ENCODE measurements around the gene PRPF19. TPM values are rescaled to one million over a fixed set of nuclear protein-coding genes. Genes with fewer than 3 reads are reported as not detected.

The PRPF19 gene
- total and polyA plus RNA-seq, 2 of the 8 experiments (the other 6 are each of a cell fraction or from before 2014, with no cell fraction given), result 107 to 141 TPM

DNA sequence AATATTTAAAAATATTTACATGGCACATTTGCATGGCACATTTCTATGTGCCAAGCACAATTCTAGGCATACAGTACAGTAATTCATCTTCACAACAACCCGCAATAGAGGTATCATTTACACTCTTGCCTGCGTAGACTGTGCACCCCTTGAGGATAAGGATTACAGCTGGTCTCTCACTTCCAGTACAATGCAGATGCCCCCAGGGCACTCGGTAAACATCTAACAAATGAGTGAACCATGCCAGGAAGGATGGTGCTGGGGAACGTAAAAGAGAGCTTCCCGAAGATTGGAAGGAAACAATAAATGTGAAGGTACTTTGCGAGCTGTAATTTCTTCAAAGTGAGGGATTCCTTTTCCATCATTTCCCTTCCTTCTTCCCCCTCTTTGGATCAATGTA is 1.3 kb downstream of the PRPF19 start:
- H2BK120ac ChIP-seq (replicated peaks; ENCODE audit: low read depth, low read length), result no peak overlapping the region
- no peak overlapping the region for H3K23ac ChIP-seq (ENCODE audit: insufficient read length)
- H3K23me2 ChIP-seq (ENCODE audit: low read depth, low read length), result peaks cover 2% of the 10 kb centered on the region; the same call in 1 of the 2 replicates
- no peak overlapping the region for H2BK12ac ChIP-seq (ENCODE audit: low read depth, low read length)
- no peak overlapping the region for H2BK5ac ChIP-seq (ENCODE audit: low read depth, low read length)
- peak overlapping the region; percentile 81 to 97 for H3K4me2 ChIP-seq (ENCODE audit: insufficient read depth in 1 of 2, low read depth in 2 of 2, low read length in 2 of 2)
- WGBS, 2 experiments (ENCODE audit: extremely low coverage in 1 of 2, insufficient coverage in 1 of 2, insufficient read length in 1 of 2, insufficient replicate concordance in 2 of 2, low coverage in 1 of 2, low lambda C conversion rate in 2 of 2, missing lambda C conversion rate in 1 of 2), result 88% methylated on average over 6 of the region's 6 CpGs; no CpG with 5 or more reads in 1 of the 2 experiments
- DNase-seq (ENCODE audit: low read depth in 1 of 2, low spot score in 2 of 2) (no peak), FAIRE-seq (no peak)
- H2BK15ac ChIP-seq (ENCODE audit: low read length), result no peak overlapping the region
- no peak overlapping the region for H3K27ac ChIP-seq (ENCODE audit: low read depth, low read length)
- no peaks in the 10 kb centered on the region for H3K9me3 ChIP-seq (ENCODE audit: insufficient read depth in 2 of 2, low read depth in 1 of 2, low read length in 1 of 2)
- H3K56ac ChIP-seq (replicated peaks; ENCODE audit: insufficient read length, low read depth, low read length), result no peak overlapping the region
- no peak overlapping the region for H3K18ac ChIP-seq (ENCODE audit: extremely low read depth, low read length)
- peaks cover 23 to 40% of the 10 kb centered on the region in 2 experiments for H3K79me2 ChIP-seq (ENCODE audit: control insufficient read depth in 1 of 2, insufficient read depth in 2 of 2, low read length in 2 of 2)
- H3K9ac ChIP-seq (replicated peaks in 1 of 4; ENCODE audit: extremely low read depth in 1 of 4, low read depth in 3 of 4, low read length in 3 of 4), result peak overlapping the region; percentile 34 to 92 (median 85)
- H3K4ac ChIP-seq (replicated peaks; ENCODE audit: insufficient read length, low read depth, low read length), result no peak overlapping the region
- no peak overlapping the region for H4K8ac ChIP-seq (ENCODE audit: extremely low read depth, insufficient read depth, low read length)
- peaks cover 2 to 8% (median 5%) of the 10 kb centered on the region in 4 experiments; a peak in 4 of 7 replicates for H3K4me1 ChIP-seq (replicated peaks in 1 of 4; ENCODE audit: control insufficient read depth in 3 of 4, insufficient read depth in 4 of 4, low read length in 3 of 4)
- H4K5ac ChIP-seq (ENCODE audit: insufficient read length, low read depth, low read length), result no peak overlapping the region
- H3K14ac ChIP-seq (ENCODE audit: insufficient read length), result no peak overlapping the region
- H2AFZ ChIP-seq (ENCODE audit: low read length), result no peak overlapping the region
- peaks cover 6% of the 10 kb centered on the region for H3K79me1 ChIP-seq (ENCODE audit: low read depth, low read length)
- ChIA-PET CTCF (ENCODE audit: partially characterized antibody) (interaction anchor here (0.7 to 23.0 kb wide), 9 partner anchors 9 to 138 kb away, joined by 3 to 522 read pairs (median 4); partner anchors contain the start of gene TMEM109), POLR2A (ENCODE audit: partially characterized antibody) (interaction anchor here (0.7 to 4.2 kb wide), 13 partner anchors 10 to 79 kb away, joined by 3 to 28 read pairs (median 4); partner anchors contain the start of genes CCDC86, TMEM109 and TMEM132A)
- TF ChIP-seq POU5F1 (IDR thresholded peaks at IDR 0.05; ENCODE audit: low read depth, low read length) (no peak), BCL11A (IDR thresholded peaks at IDR 0.05; ENCODE audit: low read depth in 2 of 2, low read length in 2 of 2) (no peak), POLR2A (IDR thresholded peaks at IDR 0.05; ENCODE audit: control extremely low read depth in 1 of 2, low read depth in 2 of 2, low read length in 2 of 2) (no peak), SIRT6 (IDR thresholded peaks at IDR 0.05; ENCODE audit: low read length) (no peak), SIN3A (conservative IDR thresholded peaks at IDR 0.05 in 1 of 2, IDR thresholded peaks at IDR 0.05 in 1 of 2; ENCODE audit: low read depth in 1 of 2, low read length in 2 of 2) (no peak), RFX5 (IDR thresholded peaks at IDR 0.05; ENCODE audit: borderline replicate concordance, low read depth, low read length) (no peak), SP1 (IDR thresholded peaks at IDR 0.05; ENCODE audit: low read depth, low read length) (no peak), GABPA (IDR thresholded peaks at IDR 0.05; ENCODE audit: borderline replicate concordance, insufficient read depth, low read length) (no peak), YY1 (IDR thresholded peaks at IDR 0.05; ENCODE audit: low read depth, low read length) (no peak), SUZ12 (IDR thresholded peaks at IDR 0.05; ENCODE audit: low read length) (no peak), SRF (IDR thresholded peaks at IDR 0.05; ENCODE audit: low read depth, low read length) (no peak)
- TF ChIP-seq, protein P1, sequence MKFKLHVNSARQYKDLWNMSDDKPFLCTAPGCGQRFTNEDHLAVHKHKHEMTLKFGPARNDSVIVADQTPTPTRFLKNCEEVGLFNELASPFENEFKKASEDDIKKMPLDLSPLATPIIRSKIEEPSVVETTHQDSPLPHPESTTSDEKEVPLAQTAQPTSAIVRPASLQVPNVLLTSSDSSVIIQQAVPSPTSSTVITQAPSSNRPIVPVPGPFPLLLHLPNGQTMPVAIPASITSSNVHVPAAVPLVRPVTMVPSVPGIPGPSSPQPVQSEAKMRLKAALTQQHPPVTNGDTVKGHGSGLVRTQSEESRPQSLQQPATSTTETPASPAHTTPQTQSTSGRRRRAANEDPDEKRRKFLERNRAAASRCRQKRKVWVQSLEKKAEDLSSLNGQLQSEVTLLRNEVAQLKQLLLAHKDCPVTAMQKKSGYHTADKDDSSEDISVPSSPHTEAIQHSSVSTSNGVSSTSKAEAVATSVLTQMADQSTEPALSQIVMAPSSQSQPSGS (IDR thresholded peaks at IDR 0.05; ENCODE audit: low read length), result no peak
- peak overlapping the region; percentile 76 to 91 (median 90) for H3K4me3 ChIP-seq (ENCODE audit: extremely low read depth in 1 of 4, insufficient read depth in 2 of 4, low read depth in 3 of 4, low read length in 4 of 4)
- no peak overlapping the region for H4K91ac ChIP-seq (replicated peaks; ENCODE audit: insufficient read length, low read length)
- no peak overlapping the region for H2BK20ac ChIP-seq (ENCODE audit: low read length)
- H3K36me3 ChIP-seq (ENCODE audit: control insufficient read depth in 2 of 4, insufficient read depth in 4 of 4, low read length in 3 of 4), result peaks cover 12 to 33% (median 32%) of the 10 kb centered on the region in 4 experiments; a peak in 7 of 8 replicates
- H4K20me1 ChIP-seq (replicated peaks in 1 of 2; ENCODE audit: control insufficient read depth in 1 of 2, insufficient read depth in 2 of 2, low read length in 2 of 2), result peaks cover 10 to 23% of the 10 kb centered on the region in 2 experiments
- no peaks in the 10 kb centered on the region for H3K27me3 ChIP-seq (replicated peaks in 1 of 4; ENCODE audit: control insufficient read depth in 3 of 4, extremely low read depth in 1 of 4, insufficient read depth in 3 of 4, low read length in 3 of 4)
- no peak overlapping the region for H2AK5ac ChIP-seq (ENCODE audit: low read depth, low read length)
